Iris pigment epithelial cell (primary cell): ENCODE data around the gene JADE2.
"Not testable (repeated sequence)": the region's sequence is repeated elsewhere in the genome, so short reads cannot be mapped to it uniquely, and the experiment has no call there.

Experiments used
- DNase-seq: peaks from one replicate; pipeline ENCODE4 v3.0.0-alpha.2; 2011; ENCODE audit warnings: low read depth

The JADE2 gene

GRCh38 chr5:134552301-134552700, 26.8 kb downstream of the JADE2 start:
- DNase-seq: peak; percentile 97

- not testable (repeated sequence) for DNase-seq
Measured at GRCh38 chr5:134552716-134553115, 27.2 kb downstream of the JADE2 start.

- no peak for DNase-seq
Measured at GRCh38 chr5:134553821-134554267, 28.4 kb downstream of the JADE2 start.

GRCh38 chr5:134554319-134555222, 29.1 kb downstream of the JADE2 start:
- peak; percentile 93 for DNase-seq

- DNase-seq: no peak
Measured at GRCh38 chr5:134555223-134555889, 29.9 kb downstream of the JADE2 start.

- peak; percentile 50 for DNase-seq
Measured at GRCh38 chr5:134555890-134556311, 30.4 kb downstream of the JADE2 start.

- not testable (repeated sequence) for DNase-seq
Measured at GRCh38 chr5:134556588-134556987, 31.1 kb downstream of the JADE2 start.

- no peak for DNase-seq
Measured at GRCh38 chr5:134556994-134557393, 31.5 kb downstream of the JADE2 start.

- DNase-seq: no peak
Measured at GRCh38 chr5:134559672-134560071, 34.2 kb downstream of the JADE2 start.

- DNase-seq: no peak
Measured at GRCh38 chr5:134560698-134561097, 35.2 kb downstream of the JADE2 start.

GRCh38 chr5:134561871-134562296, 36.4 kb downstream of the JADE2 start:
- peak; percentile 74 for DNase-seq

GRCh38 chr5:134563221-134563620, 37.8 kb downstream of the JADE2 start:
- no peak for DNase-seq

- DNase-seq: no peak
Measured at GRCh38 chr5:134563962-134564361, 38.5 kb downstream of the JADE2 start.

GRCh38 chr5:134564396-134564795, 38.9 kb downstream of the JADE2 start:
- DNase-seq: no peak

GRCh38 chr5:134565791-134566740, 40.6 kb downstream of the JADE2 start:
- no peak for DNase-seq

- DNase-seq: no peak
Measured at GRCh38 chr5:134566741-134567221, 41.3 kb downstream of the JADE2 start.

- DNase-seq: peak; percentile 74
Measured at GRCh38 chr5:134567641-134568336, 42.3 kb downstream of the JADE2 start.

GRCh38 chr5:134568337-134568700, 42.8 kb downstream of the JADE2 start:
- DNase-seq: no peak

- no peak for DNase-seq
Measured at GRCh38 chr5:134568761-134569695, 43.6 kb downstream of the JADE2 start.

- no peak for DNase-seq
Measured at GRCh38 chr5:134569758-134570364, 44.4 kb downstream of the JADE2 start.
